ENCODE results near the gene CD99. TPM values are rescaled to one million over a fixed set of nuclear protein-coding genes. Genes with fewer than 3 reads are reported as not detected.

The CD99 gene
- total and polyA plus RNA-seq, 4 donors: 49.9 to 165 (median 102) TPM

DNA sequence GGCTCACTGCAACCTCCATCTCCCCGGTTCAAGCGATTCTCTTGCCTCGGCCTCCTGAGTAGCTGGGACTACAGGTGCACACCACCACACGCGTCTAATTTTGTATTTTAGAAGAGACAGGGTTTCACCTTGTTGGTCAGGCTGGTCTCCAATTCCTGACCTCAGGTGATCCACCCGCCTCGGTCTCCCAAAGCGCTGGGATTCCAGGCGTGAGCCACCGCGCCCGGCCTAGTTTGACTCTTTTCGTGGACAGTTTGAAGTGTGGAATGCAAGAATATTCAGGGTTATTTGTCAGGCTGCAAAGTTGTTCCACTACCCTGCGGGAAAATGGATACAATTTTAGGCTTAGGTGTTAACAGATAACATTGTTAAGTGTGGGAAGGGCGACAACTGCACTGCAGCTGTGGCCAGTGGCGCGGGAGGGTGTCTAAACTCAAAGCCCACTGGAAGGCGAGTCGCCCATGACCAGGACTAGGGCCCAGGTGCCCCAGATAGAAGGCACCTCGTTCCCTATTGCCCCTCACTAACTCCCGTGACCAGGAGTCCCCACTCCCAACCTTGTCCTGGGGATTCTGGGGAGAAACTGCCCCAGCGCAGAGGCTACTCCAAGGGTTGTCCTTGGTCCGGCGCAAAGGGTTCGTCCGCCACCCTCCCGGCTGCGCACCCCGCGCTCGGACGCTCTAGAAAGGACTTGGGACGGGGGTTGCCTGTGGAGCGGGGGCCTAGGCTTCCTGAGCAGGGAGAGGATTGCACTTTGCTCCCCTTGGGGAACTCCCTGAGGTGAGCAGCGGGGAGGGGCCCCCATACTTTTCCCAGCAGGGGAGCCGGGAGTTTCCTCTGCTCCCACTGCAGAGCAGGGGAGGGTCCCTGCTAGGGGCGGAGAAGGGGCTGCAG is 1.1 kb upstream of the CD99 start:
- Histone ChIP-seq H3K27me3 (ENCODE audit: control insufficient read depth in 4 of 4, insufficient read depth in 4 of 4, low read length in 3 of 4) (no peaks in the 10 kb centered on the region), H3K9me3 (ENCODE audit: control insufficient read depth in 4 of 4, low read length in 3 of 4) (no peaks in the 10 kb centered on the region), H3K27ac (ENCODE audit: low read depth in 1 of 2, low read length in 2 of 2) (peak overlapping the region; percentile 25 to 35), H3K9ac (ENCODE audit: low read depth in 1 of 2, low read length in 2 of 2) (no peak overlapping the region), H3K36me3 (ENCODE audit: control insufficient read depth in 4 of 4, insufficient read depth in 3 of 4, low read depth in 1 of 4, low read length in 3 of 4) (no peaks in the 10 kb centered on the region), H3K4me3 (ENCODE audit: low read depth in 1 of 3, low read length in 3 of 3) (peak overlapping the region in 2 of 3 donors; percentile 79 to 96), H3K4me1 (ENCODE audit: control insufficient read depth in 4 of 4, insufficient read depth in 4 of 4, low read length in 3 of 4) (peaks cover 1 to 24% (median 6%) of the 10 kb centered on the region in 4 donors)
- WGBS: 70% methylated on average over 37 of the region's 37 CpGs
- TF ChIP-seq HNF4A (conservative IDR thresholded peaks at IDR 0.05): peak; percentile 52 to 71
- no peak for TF ChIP-seq FOXA1 (IDR thresholded peaks at IDR 0.05)
- peak; percentile 19 for TF ChIP-seq SP1 (IDR thresholded peaks at IDR 0.05)
- DNase-seq (ENCODE audit: low spot score): peak; percentile 51

DNA sequence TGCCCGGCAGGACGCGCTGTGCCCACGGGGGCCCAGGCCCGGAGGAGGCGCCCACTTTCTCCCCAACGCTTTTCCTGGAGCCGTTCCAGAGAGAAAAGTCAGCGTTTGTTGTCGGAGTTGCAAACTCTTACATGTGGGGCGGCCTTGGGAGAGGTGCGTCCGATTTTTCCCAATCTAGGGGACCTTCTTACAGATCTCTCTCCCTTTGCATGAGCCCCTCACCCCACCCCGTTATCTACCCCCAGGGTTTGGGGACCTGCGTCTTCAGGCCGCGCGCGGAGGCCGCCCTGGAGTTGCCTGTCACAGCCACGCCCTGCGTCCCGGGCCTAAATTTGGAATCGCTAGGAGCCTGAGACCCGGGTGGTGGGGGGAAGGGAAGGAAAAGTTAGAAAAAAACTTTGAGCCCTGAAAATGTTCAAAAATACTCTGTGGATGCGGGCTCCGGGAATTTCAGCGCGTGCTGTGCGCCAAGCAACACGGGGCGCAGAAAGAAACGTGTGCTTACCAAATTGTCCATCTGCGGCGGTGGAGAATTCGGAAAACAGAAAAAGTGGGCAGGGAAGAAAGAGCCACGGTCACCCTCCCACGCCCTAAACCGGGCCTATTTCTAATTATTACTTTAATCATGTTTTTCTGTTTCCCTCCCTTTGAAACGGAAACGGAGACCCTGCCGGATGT is 587 bp downstream of the CD99 start:
- TF ChIP-seq, protein P1, sequence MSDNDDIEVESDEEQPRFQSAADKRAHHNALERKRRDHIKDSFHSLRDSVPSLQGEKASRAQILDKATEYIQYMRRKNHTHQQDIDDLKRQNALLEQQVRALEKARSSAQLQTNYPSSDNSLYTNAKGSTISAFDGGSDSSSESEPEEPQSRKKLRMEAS (IDR thresholded peaks at IDR 0.05): no peak
- TF ChIP-seq YY1 (IDR thresholded peaks at IDR 0.05): peak; percentile 29
- Histone ChIP-seq H3K9ac (ENCODE audit: low read depth in 1 of 2, low read length in 2 of 2) (peak overlapping the region; percentile 10 to 80), H3K27me3 (ENCODE audit: control insufficient read depth in 4 of 4, insufficient read depth in 4 of 4, low read length in 3 of 4) (no peaks in the 10 kb centered on the region), H3K27ac (ENCODE audit: low read depth in 1 of 2, low read length in 2 of 2) (peak overlapping the region; percentile 60 to 64), H3K9me3 (ENCODE audit: control insufficient read depth in 4 of 4, low read length in 3 of 4) (no peaks in the 10 kb centered on the region), H3K4me3 (ENCODE audit: low read depth in 1 of 3, low read length in 3 of 3) (peak overlapping the region; percentile 79 to 96 (median 85)), H3K36me3 (ENCODE audit: control insufficient read depth in 4 of 4, insufficient read depth in 3 of 4, low read depth in 1 of 4, low read length in 3 of 4) (no peaks in the 10 kb centered on the region), H3K4me1 (ENCODE audit: control insufficient read depth in 4 of 4, insufficient read depth in 4 of 4, low read length in 3 of 4) (peaks cover 1 to 24% (median 9%) of the 10 kb centered on the region in 4 donors)
- under 1% methylated on average over 42 of the region's 42 CpGs for WGBS
- DNase-seq (ENCODE audit: low spot score): peak; percentile 51

DNA sequence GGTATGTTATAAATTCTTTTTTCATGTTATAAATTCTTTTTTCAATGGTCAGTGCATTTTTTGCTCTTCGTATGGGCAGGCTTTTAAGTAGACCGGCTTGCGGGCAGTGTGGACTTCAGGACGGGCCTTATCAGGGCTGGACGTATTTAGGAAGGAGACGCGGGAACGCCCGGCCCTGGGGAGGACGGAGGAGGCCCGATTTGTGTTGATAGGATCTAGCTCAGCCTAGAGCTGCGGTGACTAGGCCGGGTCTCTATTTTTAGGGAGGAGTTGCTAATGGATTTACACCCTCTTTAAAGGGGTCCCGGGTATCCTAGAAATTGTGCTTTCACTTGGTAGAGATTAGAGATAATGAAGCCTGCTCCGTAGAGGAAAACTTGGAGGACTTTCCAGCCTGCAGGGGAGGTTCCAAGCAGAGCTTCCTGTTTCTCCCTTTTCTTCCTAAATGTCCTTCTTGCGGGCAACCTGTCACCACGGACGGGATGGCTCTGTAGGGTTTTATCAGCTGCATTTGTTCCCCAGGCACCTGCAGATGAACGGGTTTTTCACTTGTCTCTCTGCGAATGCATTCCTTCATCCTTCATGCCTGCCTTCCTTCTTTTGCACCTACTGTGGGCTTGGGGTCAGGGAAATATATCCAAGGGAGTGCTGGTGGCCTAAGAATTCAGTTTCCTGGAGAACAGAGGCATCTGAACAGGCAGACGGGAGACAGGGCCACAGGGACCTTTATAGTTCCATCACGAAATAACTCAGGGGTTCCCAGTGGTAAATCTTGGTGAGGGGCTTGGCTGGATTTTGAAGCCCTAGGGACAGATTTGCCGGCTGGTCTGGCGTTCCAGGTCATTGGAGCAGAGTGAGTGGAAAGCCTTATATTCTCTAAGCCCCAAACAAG is 1.4 kb downstream of the CD99 start:
- Histone ChIP-seq H3K4me3 (ENCODE audit: low read depth in 1 of 3, low read length in 3 of 3) (peak overlapping the region; percentile 44 to 96 (median 79)), H3K9me3 (ENCODE audit: control insufficient read depth in 4 of 4, low read length in 3 of 4) (no peaks in the 10 kb centered on the region), H3K36me3 (ENCODE audit: control insufficient read depth in 4 of 4, insufficient read depth in 3 of 4, low read depth in 1 of 4, low read length in 3 of 4) (no peaks in the 10 kb centered on the region), H3K27ac (ENCODE audit: low read depth in 1 of 2, low read length in 2 of 2) (peak overlapping the region; percentile 64 to 66), H3K9ac (ENCODE audit: low read depth in 1 of 2, low read length in 2 of 2) (peak overlapping the region; percentile 1 to 80), H3K4me1 (ENCODE audit: control insufficient read depth in 4 of 4, insufficient read depth in 4 of 4, low read length in 3 of 4) (peaks cover 5 to 31% (median 15%) of the 10 kb centered on the region in 4 donors), H3K27me3 (ENCODE audit: control insufficient read depth in 4 of 4, insufficient read depth in 4 of 4, low read length in 3 of 4) (no peaks in the 10 kb centered on the region)
- TF ChIP-seq, protein P2, sequence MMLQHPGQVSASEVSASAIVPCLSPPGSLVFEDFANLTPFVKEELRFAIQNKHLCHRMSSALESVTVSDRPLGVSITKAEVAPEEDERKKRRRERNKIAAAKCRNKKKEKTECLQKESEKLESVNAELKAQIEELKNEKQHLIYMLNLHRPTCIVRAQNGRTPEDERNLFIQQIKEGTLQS (IDR thresholded peaks at IDR 0.05): no peak
- TF ChIP-seq YY1 (IDR thresholded peaks at IDR 0.05): no peak
- peak; percentile 45 for DNase-seq (ENCODE audit: low spot score)
- 21% methylated on average over 24 of the region's 24 CpGs for WGBS

All from liver (tissue), 9 donors.